K562 treated with DMSO at 1 percent for 48 hours (cell line): ENCODE data around the gene PPIP5K1. TPM values are rescaled to one million over a fixed set of nuclear protein-coding genes. Genes with fewer than 3 reads are reported as not detected.

Source experiments
- total RNA-seq: library from RNA; unstranded; fragments of 300-600 nt; gene quantifications from 2 replicates; pipeline ENCODE4 v1.2.3, GENCODE V29; 2022; ENCODE audit warnings: low replicate concordance; ENCODE audit errors: extremely low read depth

The PPIP5K1 gene
- total RNA-seq: not detected in 2 replicates

GRCh38 chr15:43589778-43590466 is at the start of gene PPIP5K1:
TSS of gene PPIP5K1 (minus strand) at chr15:43590208. CDS start at chr15:43584504, 5,704 bp downstream.

DNA sequence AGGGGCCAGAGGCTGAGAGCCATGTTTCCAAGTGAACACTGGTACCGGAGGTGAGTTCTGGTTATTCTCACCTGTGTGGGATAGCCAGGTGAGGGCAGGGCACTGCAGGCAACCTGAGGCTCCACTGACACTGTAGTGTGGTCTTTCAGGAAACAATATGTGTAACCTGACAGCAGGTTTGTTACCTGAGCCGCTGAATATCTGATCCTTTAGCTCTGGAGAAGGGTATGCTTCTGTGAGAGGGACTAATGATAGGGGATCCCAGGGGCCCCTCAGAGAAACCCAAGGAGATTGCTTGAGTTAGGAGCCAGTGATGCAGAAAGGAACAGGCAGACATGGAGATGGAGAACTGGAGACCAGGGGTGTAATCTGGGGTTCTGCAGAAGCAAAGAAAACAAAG is 28.7 kb upstream of the PPIP5K1 start, which contains the start of gene STRC:
TSS of gene STRC (minus strand) at position 101 of the 400 bp plus-strand sequence. CDS start at position 23, 78 bp downstream.

GRCh38 chr15:43593328-43594190 is 3.6 kb upstream of the PPIP5K1 start, which contains the start of gene CKMT1B:
TSS of gene CKMT1B (plus strand) at chr15:43594027. CDS start at chr15:43594219, 192 bp downstream.

DNA sequence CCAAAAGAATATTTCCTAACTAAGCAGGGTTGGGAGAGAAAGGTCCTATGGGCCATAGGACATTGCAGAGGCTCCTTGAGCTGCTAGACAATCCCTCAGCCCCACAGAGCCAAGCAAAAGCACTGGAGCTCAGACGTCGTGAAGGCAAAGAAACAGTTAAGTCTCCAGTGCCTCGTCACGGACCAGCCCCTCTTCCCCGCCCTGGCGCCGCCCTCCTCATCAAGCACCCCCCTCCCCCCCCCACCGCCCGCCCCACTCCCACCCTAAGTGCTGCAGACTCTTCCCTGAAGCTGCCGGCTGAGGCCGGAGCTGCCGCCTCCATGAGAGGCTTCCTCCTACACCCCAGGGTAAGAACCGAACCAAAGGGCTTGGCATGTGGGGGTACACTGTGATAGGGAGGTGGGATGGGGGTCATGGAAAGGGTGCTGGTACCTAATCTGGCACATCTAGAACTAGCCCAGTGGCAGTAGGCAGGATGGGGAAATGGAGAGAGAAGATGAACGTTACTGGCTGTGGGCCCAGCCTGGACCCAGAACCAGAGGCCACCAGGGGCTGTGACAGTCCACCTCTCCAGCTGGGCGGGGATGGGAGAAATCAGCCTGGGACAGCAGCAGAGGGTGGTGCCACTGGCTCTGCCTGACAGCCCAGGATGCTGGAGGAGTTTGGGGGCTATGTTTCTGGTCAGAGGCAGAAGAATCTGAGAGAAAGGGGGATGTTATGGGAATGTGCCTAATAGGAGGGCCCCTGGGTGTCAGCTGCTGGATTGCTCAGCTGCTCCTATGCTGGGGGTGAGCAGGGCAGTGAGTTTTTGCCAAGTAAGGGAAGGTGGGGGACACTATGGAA is 72.4 kb downstream of the PPIP5K1 start, which contains the start of gene MAP1A:
TSS of gene MAP1A (plus strand) at position 255 of the 843 bp plus-strand sequence. CDS start 3,866 bp downstream, outside the sequence.

DNA sequence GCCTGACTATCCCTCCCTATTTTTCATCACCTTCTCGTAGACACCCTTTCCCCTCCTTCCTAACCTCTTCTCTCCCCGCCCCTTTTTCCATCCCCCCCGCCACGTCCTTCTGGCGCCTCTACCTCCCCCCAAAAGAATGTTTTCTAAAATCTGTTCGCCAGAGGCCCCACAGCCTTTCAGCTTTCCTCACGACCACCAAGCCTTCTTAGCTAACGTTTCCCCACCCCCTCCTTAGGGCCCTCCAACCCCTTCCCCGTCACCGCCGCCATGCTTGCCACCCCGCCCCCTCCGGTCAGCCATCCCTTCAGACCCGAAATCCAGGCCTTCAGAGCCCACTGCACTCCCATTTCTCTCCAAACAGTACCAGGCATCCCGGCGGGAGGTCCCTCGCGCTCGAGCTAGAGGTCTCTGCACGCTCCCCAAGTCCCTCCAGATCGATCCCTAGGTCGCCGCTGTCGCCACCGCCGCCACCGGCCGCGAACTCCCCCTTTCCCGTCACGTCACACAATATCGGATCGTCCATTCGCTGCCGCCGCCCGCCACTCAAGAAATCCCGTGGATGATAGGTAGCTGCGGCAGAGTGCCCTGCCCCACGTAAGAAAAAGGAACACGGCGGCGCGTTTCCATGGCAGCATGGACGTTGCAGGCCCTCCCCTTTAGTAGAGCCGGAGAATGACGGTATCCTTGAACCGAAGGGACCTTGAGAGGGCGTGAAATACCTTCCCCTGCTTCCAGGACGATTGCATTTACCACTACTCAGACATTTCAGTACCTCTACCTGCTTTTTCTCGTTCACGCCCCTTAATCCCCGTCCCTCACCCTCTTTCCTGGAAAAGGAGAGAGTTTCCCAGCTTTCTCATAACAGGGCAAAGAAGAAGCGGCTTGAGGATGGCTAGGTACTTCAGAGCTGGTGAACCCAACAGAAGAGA is 97.1 kb downstream of the PPIP5K1 start, which contains the start of gene TP53BP1:
TSS of gene TP53BP1 (minus strand) at position 484 of the 929 bp plus-strand sequence. CDS start at position 371, 113 bp downstream.

Other genes starting within 250 kb of the PPIP5K1 start
- gene ZSCAN29, start 219.2 kb downstream of the PPIP5K1 start, total RNA-seq: not detected in 2 replicates
- gene TUBGCP4, start 219.1 kb downstream of the PPIP5K1 start, total RNA-seq: not detected in 2 replicates
- not detected in 2 replicates for gene TP53BP1, start 97.1 kb downstream of the PPIP5K1 start, total RNA-seq
- gene MAP1A, start 72.6 kb downstream of the PPIP5K1 start, total RNA-seq: 83.2 TPM in 1 of 2 replicates, not detected in the other
- gene CKMT1B, start 3.8 kb upstream of the PPIP5K1 start, total RNA-seq: not detected in 2 replicates
- not detected in 2 replicates for gene STRC, start 28.6 kb upstream of the PPIP5K1 start, total RNA-seq
- not detected in 2 replicates for gene CATSPER2, start 58.6 kb upstream of the PPIP5K1 start, total RNA-seq
- not detected in 2 replicates for gene CKMT1A, start 103.7 kb upstream of the PPIP5K1 start, total RNA-seq
- not detected in 2 replicates for gene PDIA3, start 156.2 kb upstream of the PPIP5K1 start, total RNA-seq
- not detected in 2 replicates for gene ELL3, start 186.8 kb upstream of the PPIP5K1 start, total RNA-seq
- gene SERF2, start 202.1 kb upstream of the PPIP5K1 start, total RNA-seq: 1,029 TPM in 1 of 2 replicates, not detected in the other
- gene SERINC4, start 210.0 kb upstream of the PPIP5K1 start, total RNA-seq: not detected in 2 replicates
- not detected in 2 replicates for gene HYPK, start 210.4 kb upstream of the PPIP5K1 start, total RNA-seq
- gene MFAP1, start 234.5 kb upstream of the PPIP5K1 start, total RNA-seq: 183 TPM in 1 of 2 replicates, not detected in the other
- gene WDR76, start 236.8 kb upstream of the PPIP5K1 start, total RNA-seq: not detected in 2 replicates